Caco-2 (cell line): Measurements from ENCODE around the gene MYL4. TPM values are rescaled to one million over a fixed set of nuclear protein-coding genes. Genes with fewer than 3 reads are reported as not detected.
"Not testable (repeated sequence)": the region's sequence is repeated elsewhere in the genome, so short reads cannot be mapped to it uniquely, and the experiment has no call there.

Experiments
- BruUV-seq: library from RNA; stranded (reverse); fragments of 400-500 nt; replicated peaks from 2 replicates; lab custom pipeline; 2021; lab: Mats Ljungman, UMichigan
- CTCF ChIA-PET: fragments of 300-600 bp; sonication (Branson Sonifier 250); formaldehyde crosslinking; loops from one replicate; lab custom pipeline; 2022; ENCODE audit warnings: antibody characterized with exemption; lab: Charles Lee
- POLR2A ChIA-PET: fragments of 300-600 bp; sonication (Branson Sonifier 250); formaldehyde crosslinking; loops from one replicate; lab custom pipeline; 2022; ENCODE audit warnings: antibody characterized with exemption; lab: Charles Lee
- DNase-seq, 2 experiments: peaks; one replicate each; pipeline versions ENCODE4 v3.0.0 to v3.0.0-alpha.2; 2020 to 2022
- H3K27me3 ChIP-seq: replicated peaks from 2 replicates; pipeline ENCODE4 v1.6.0; 2011; ENCODE audit warnings: low read length; ENCODE audit not compliant: control insufficient read depth, insufficient read depth
- H3K36me3 ChIP-seq: 2 replicates; pipeline ENCODE4 v1.5.1; 2011; ENCODE audit warnings: low read length; ENCODE audit not compliant: control insufficient read depth, insufficient read depth
- H3K4me1 ChIP-seq: fragments of 250-450 bp; sonication (Bioruptor Pico); 2 replicates; pipeline ENCODE4 v1.5.1; 2020; ENCODE audit warnings: mild to moderate bottlenecking
- H3K4me3 ChIP-seq: 2 replicates; pipeline ENCODE4 v1.5.1; 2011; ENCODE audit warnings: low read depth, mild to moderate bottlenecking, control low read depth, low read length
- H3K9me3 ChIP-seq: fragments of 250-450 bp; sonication (Bioruptor Pico); 2 replicates; pipeline ENCODE4 v1.5.1; 2020; ENCODE audit warnings: mild to moderate bottlenecking, moderate library complexity
- H3K27ac Mint-ChIP-seq: one replicate; pipeline ENCODE4 v1.8.0; 2022; ENCODE audit warnings: mixed read lengths; ENCODE audit not compliant: unreplicated experiment
- H3K27me3 Mint-ChIP-seq: one replicate; pipeline ENCODE4 v1.8.0; 2022; ENCODE audit warnings: mixed read lengths; ENCODE audit not compliant: insufficient read depth, unreplicated experiment
- H3K36me3 Mint-ChIP-seq: one replicate; pipeline ENCODE4 v1.8.0; 2022; ENCODE audit warnings: mild to moderate bottlenecking, mixed read lengths; ENCODE audit not compliant: insufficient read depth, unreplicated experiment
- H3K4me1 Mint-ChIP-seq: one replicate; pipeline ENCODE4 v1.8.0; 2022; ENCODE audit warnings: low read depth, mixed read lengths; ENCODE audit not compliant: unreplicated experiment
- H3K4me3 Mint-ChIP-seq: one replicate; pipeline ENCODE4 v1.8.0; 2022; ENCODE audit warnings: mild to moderate bottlenecking, moderate library complexity, mixed read lengths; ENCODE audit not compliant: unreplicated experiment
- H3K9me3 Mint-ChIP-seq: one replicate; pipeline ENCODE4 v1.8.0; 2022; ENCODE audit warnings: mixed read lengths; ENCODE audit not compliant: unreplicated experiment
- CTCF ChIP-seq, 2 experiments: fragments of 200-600 bp in 1 of 2; IDR thresholded peaks; 1 replicate in 1 of 2; 2 replicates in 1 of 2; pipeline versions ENCODE4 v1.5.1 to v1.8.0; 2011 to 2022; ENCODE audit warnings: antibody characterized with exemption in 1 of 2, control low read depth in 1 of 2, inconsistent platforms in 1 of 2, low read depth in 1 of 2, low read length in 1 of 2, mild to moderate bottlenecking in 1 of 2, moderate library complexity in 1 of 2; ENCODE audit not compliant: insufficient read depth in 1 of 2, severe bottlenecking in 1 of 2, unreplicated experiment in 1 of 2
- intact Hi-C: fragments of 100-400 bp; cut with micrococcal nuclease; formaldehyde crosslinking; loops from one replicate; pipeline ENCODE4 v1.10.0; 2022; ENCODE audit not compliant: unreplicated experiment
- total RNA-seq: library from RNA; stranded (reverse); gene quantifications from 2 replicates; pipeline ENCODE4 v1.2.3, GENCODE V29; 2022

Gene MYL4
- total RNA-seq, 1 experiment from 2014 or later: not detected

GRCh38 chr17:47214931-47215330 lies 5.8 kb downstream of the MYL4 start:
- Histone ChIP-seq H3K4me1 (peaks cover 15% of the 10 kb centered on the region; the same call in 1 of the 2 replicates), H3K4me3 (no peak overlapping the region), H3K36me3 (no peaks in the 10 kb centered on the region), H3K27me3 (no peaks in the 10 kb centered on the region), H3K9me3 (no peaks in the 10 kb centered on the region)
- ChIA-PET CTCF (no interaction called here), POLR2A (no interaction called here)
- no TSS peak for BruUV-seq
- Mint-ChIP-seq H3K4me1 (no peaks in the 10 kb centered on the region), H3K9me3 (no peaks in the 10 kb centered on the region), H3K4me3 (no peak overlapping the region), H3K27ac (no peak overlapping the region), H3K27me3 (no peaks in the 10 kb centered on the region), H3K36me3 (no peaks in the 10 kb centered on the region)
- TF ChIP-seq CTCF (IDR thresholded peaks at IDR 0.05; ENCODE audit: insufficient read depth in 1 of 2, low read depth in 1 of 2, low read length in 1 of 2, severe bottlenecking in 1 of 2, unreplicated experiment in 1 of 2): no peak
- DNase-seq: no peak
- intact Hi-C loops: no loop called here

DNA sequence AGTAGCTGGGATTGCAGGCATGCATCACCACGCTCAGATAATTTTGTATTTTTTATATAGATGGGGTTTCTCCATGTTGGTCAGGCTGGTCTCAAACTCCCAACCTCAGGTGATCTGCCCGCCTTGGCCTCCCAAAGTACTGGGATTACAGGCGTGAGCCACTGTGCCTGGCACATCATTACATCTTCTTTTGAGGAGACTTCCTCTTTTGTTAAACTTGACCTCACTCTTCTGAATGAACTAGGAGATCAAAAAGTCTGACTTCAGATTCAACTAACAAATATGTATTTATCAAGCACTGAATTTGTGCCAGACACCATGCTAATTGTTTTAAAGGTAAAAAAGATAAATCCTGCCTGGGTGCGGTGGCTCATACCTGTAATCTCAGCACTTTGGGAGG lies 7.7 kb downstream of the MYL4 start:
- H3K4me1 Mint-ChIP-seq, intact Hi-C loops, H3K36me3 ChIP-seq, POLR2A ChIA-PET, BruUV-seq, H3K9me3 ChIP-seq, H3K27me3 ChIP-seq, H3K4me3 ChIP-seq, H3K4me3 Mint-ChIP-seq, H3K9me3 Mint-ChIP-seq, H3K27me3 Mint-ChIP-seq, H3K27ac Mint-ChIP-seq, H3K36me3 Mint-ChIP-seq, DNase-seq: not testable (repeated sequence)
- CTCF ChIA-PET: interaction anchor here (0.7 kb wide), 1 partner anchor 28 kb away, joined by 5 read pairs; the partner anchor contains the start of gene CDC27
- peaks cover 15% of the 10 kb centered on the region; the same call in 1 of the 2 replicates for H3K4me1 ChIP-seq

DNA sequence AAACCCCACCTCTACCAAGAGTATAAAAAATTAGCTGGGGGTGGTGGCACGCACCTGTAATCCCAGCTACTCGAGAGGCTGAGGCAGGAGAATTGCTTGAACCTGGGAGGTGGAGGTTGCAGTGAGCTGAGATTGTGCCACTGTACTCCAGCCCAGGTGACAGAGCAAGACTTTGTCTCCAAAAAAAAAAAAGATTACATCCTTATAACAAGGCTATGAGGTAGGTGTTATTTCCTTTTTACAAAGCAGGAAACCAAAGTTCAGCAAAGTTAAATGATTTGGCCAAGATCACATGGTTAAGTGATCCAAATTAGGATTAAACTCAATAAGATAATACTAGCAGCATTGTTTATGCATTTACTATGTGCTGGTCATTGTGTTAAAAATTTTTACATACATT lies 8.1 kb downstream of the MYL4 start:
- H3K4me1 ChIP-seq: peaks cover 15% of the 10 kb centered on the region; the same call in 1 of the 2 replicates
- H3K9me3 Mint-ChIP-seq, H3K27me3 Mint-ChIP-seq, H3K9me3 ChIP-seq, BruUV-seq, H3K4me3 Mint-ChIP-seq, H3K36me3 ChIP-seq, DNase-seq, H3K4me3 ChIP-seq, H3K36me3 Mint-ChIP-seq, intact Hi-C loops, POLR2A ChIA-PET, H3K4me1 Mint-ChIP-seq, H3K27ac Mint-ChIP-seq, H3K27me3 ChIP-seq: not testable (repeated sequence)
- CTCF ChIA-PET: interaction anchor here (0.7 kb wide), 1 partner anchor 28 kb away, joined by 5 read pairs; the partner anchor contains the start of gene CDC27

GRCh38 chr17:47218896-47219430 lies 9.8 kb downstream of the MYL4 start:
- Mint-ChIP-seq H3K4me3 (no peak overlapping the region), H3K4me1 (no peaks in the 10 kb centered on the region), H3K9me3 (peaks cover 9% of the 10 kb centered on the region), H3K27me3 (no peaks in the 10 kb centered on the region), H3K36me3 (no peaks in the 10 kb centered on the region), H3K27ac (no peak overlapping the region)
- Histone ChIP-seq H3K27me3 (no peaks in the 10 kb centered on the region), H3K4me1 (peaks cover 15% of the 10 kb centered on the region; the same call in 1 of the 2 replicates), H3K36me3 (no peaks in the 10 kb centered on the region), H3K4me3 (no peak overlapping the region), H3K9me3 (0 out of 2 replicates have a peak, but pooled peaks cover 4% of the 10 kb centered on the region)
- ChIA-PET CTCF (no interaction called here), POLR2A (no interaction called here)
- intact Hi-C loops: no loop called here
- no TSS peak for BruUV-seq
- no peak for TF ChIP-seq CTCF (IDR thresholded peaks at IDR 0.05; ENCODE audit: insufficient read depth in 1 of 2, low read depth in 1 of 2, low read length in 1 of 2, severe bottlenecking in 1 of 2, unreplicated experiment in 1 of 2)
- DNase-seq: no peak
